H1 (cell line): Measurements from ENCODE around the gene PRSS21. TPM values are rescaled to one million over a fixed set of nuclear protein-coding genes. Genes with fewer than 3 reads are reported as not detected.

Experiments
- CTCF ChIA-PET: fragments of 300-600 bp; sonication (Branson Sonifier 250); formaldehyde crosslinking; loops from one replicate; lab custom pipeline; 2021; ENCODE audit not compliant: partially characterized antibody; lab: Charles Lee
- POLR2A ChIA-PET: fragments of 300-600 bp; sonication (Branson Sonifier 250); formaldehyde crosslinking; loops from one replicate; lab custom pipeline; 2021; ENCODE audit warnings: inconsistent platforms; ENCODE audit not compliant: partially characterized antibody; lab: Charles Lee
- DNase-seq, 2 experiments: peaks; one replicate each; pipeline versions ENCODE4 v3.0.0 to v3.0.0-alpha.2; 2010 to 2022; ENCODE audit warnings: low spot score in 2 of 2, low read depth in 1 of 2, mixed read lengths in 1 of 2
- FAIRE-seq: peaks from 2 replicates; lab custom pipeline; 2011; peaks lifted over from hg19 to GRCh38; lab: Jason Lieb, UNC
- H2AFZ ChIP-seq: 2 replicates; pipeline ENCODE4 v1.8.1; 2012; ENCODE audit warnings: low read length, inconsistent platforms
- H2AK5ac ChIP-seq: 2 replicates; pipeline ENCODE4 v1.6.1; 2013; ENCODE audit warnings: low read depth, low read length
- H2BK120ac ChIP-seq: replicated peaks from 2 replicates; pipeline ENCODE3; 2013; ENCODE audit warnings: low read depth, low read length, inconsistent platforms
- H2BK12ac ChIP-seq: 2 replicates; pipeline ENCODE4 v1.6.1; 2013; ENCODE audit warnings: low read depth, low read length
- H2BK15ac ChIP-seq: 2 replicates; pipeline ENCODE4 v1.6.1; 2013; ENCODE audit warnings: low read length
- H2BK20ac ChIP-seq: 2 replicates; pipeline ENCODE4 v1.6.1; 2013; ENCODE audit warnings: low read length
- H2BK5ac ChIP-seq: 2 replicates; pipeline ENCODE4 v1.6.1; 2013; ENCODE audit warnings: low read depth, low read length
- H3K14ac ChIP-seq: 2 replicates; pipeline ENCODE4 v1.6.1; 2013; ENCODE audit warnings: inconsistent platforms; ENCODE audit not compliant: insufficient read length
- H3K18ac ChIP-seq: 2 replicates; pipeline ENCODE4 v1.6.1; 2013; ENCODE audit warnings: low read length; ENCODE audit errors: extremely low read depth
- H3K23ac ChIP-seq: 2 replicates; pipeline ENCODE4 v1.6.1; 2013; ENCODE audit warnings: inconsistent platforms; ENCODE audit not compliant: insufficient read length
- H3K23me2 ChIP-seq: 2 replicates; pipeline ENCODE4 v1.6.1; 2013; ENCODE audit warnings: low read depth, low read length
- H3K27ac ChIP-seq: 2 replicates; pipeline ENCODE4 v1.6.1; 2011; ENCODE audit warnings: low read depth, low read length, inconsistent platforms
- H3K27me3 ChIP-seq, 4 experiments: replicated peaks in 1 of 4; 1 replicate in 1 of 4; 2 replicates in 3 of 4; pipeline versions ENCODE4 v1.6.1 to v1.8.1; 2011 to 2013; ENCODE audit warnings: low read length in 3 of 4, mild to moderate bottlenecking in 3 of 4, inconsistent platforms in 2 of 4, mixed read lengths in 2 of 4, moderate library complexity in 1 of 4; ENCODE audit not compliant: control insufficient read depth in 3 of 4, insufficient read depth in 3 of 4; ENCODE audit errors: extremely low read depth in 1 of 4
- H3K36me3 ChIP-seq, 4 experiments: 2 replicates each; pipeline versions ENCODE4 v1.6.1 to v1.8.1; 2011 to 2013; ENCODE audit warnings: mild to moderate bottlenecking in 4 of 4, low read length in 3 of 4, moderate library complexity in 2 of 4, control low read depth in 1 of 4, inconsistent platforms in 1 of 4; ENCODE audit not compliant: insufficient read depth in 4 of 4, control insufficient read depth in 2 of 4
- H3K4ac ChIP-seq: replicated peaks from 2 replicates; pipeline ENCODE3; 2013; ENCODE audit warnings: low read length, low read depth, mixed read lengths, inconsistent platforms; ENCODE audit not compliant: insufficient read length
- H3K4me1 ChIP-seq, 4 experiments: replicated peaks in 1 of 4; 1 replicate in 1 of 4; 2 replicates in 3 of 4; pipeline versions ENCODE4 v1.6.1 to v1.8.1; 2011 to 2013; ENCODE audit warnings: low read length in 3 of 4, inconsistent platforms in 2 of 4, mixed read lengths in 1 of 4; ENCODE audit not compliant: insufficient read depth in 4 of 4, control insufficient read depth in 3 of 4
- H3K4me2 ChIP-seq, 2 experiments: 2 replicates each; pipeline versions ENCODE4 v1.6.1 to v1.8.1; 2011 to 2013; ENCODE audit warnings: low read depth in 2 of 2, low read length in 2 of 2, control low read depth in 1 of 2, inconsistent platforms in 1 of 2, mild to moderate bottlenecking in 1 of 2; ENCODE audit not compliant: insufficient read depth in 1 of 2
- H3K4me3 ChIP-seq, 4 experiments: fragments of 200-600, 300-600 bp in 1 of 4; sonication (generic), shearing (Covaris generic), sonication (Bioruptor Twin) in 1 of 4; 2 replicates each; pipeline versions ENCODE4 v1.5.1 to v1.8.1; 2011 to 2016; ENCODE audit warnings: low read length in 4 of 4, low read depth in 3 of 4, control low read depth in 2 of 4, inconsistent platforms in 2 of 4, mild to moderate bottlenecking in 2 of 4, mixed read lengths in 1 of 4, moderate library complexity in 1 of 4; ENCODE audit not compliant: insufficient read depth in 2 of 4; ENCODE audit errors: extremely low read depth in 1 of 4
- H3K56ac ChIP-seq: replicated peaks from 2 replicates; pipeline ENCODE3; 2013; ENCODE audit warnings: low read depth, mild to moderate bottlenecking, mixed read lengths, low read length, inconsistent platforms; ENCODE audit not compliant: insufficient read length
- H3K79me1 ChIP-seq: 2 replicates; pipeline ENCODE4 v1.6.1; 2013; ENCODE audit warnings: low read depth, low read length, control low read depth
- H3K79me2 ChIP-seq, 2 experiments: 2 replicates each; pipeline versions ENCODE4 v1.6.1 to v1.8.1; 2012 to 2013; ENCODE audit warnings: low read length in 2 of 2, mild to moderate bottlenecking in 2 of 2, inconsistent platforms in 1 of 2; ENCODE audit not compliant: insufficient read depth in 2 of 2, control insufficient read depth in 1 of 2
- H3K9ac ChIP-seq, 4 experiments: replicated peaks in 1 of 4; 1 replicate in 1 of 4; 2 replicates in 3 of 4; pipeline versions ENCODE4 v1.6.1 to v1.8.1; 2011 to 2013; ENCODE audit warnings: low read depth in 3 of 4, low read length in 3 of 4, control low read depth in 2 of 4, mild to moderate bottlenecking in 2 of 4, moderate library complexity in 2 of 4, inconsistent platforms in 1 of 4; ENCODE audit errors: extremely low read depth in 1 of 4
- H3K9me3 ChIP-seq, 2 experiments: 2 replicates each; pipeline versions ENCODE4 v1.6.1 to v1.8.1; 2012 to 2013; ENCODE audit warnings: mild to moderate bottlenecking in 2 of 2, moderate library complexity in 2 of 2, control low read depth in 1 of 2, inconsistent platforms in 1 of 2, low read depth in 1 of 2, low read length in 1 of 2, mixed read lengths in 1 of 2; ENCODE audit not compliant: insufficient read depth in 2 of 2
- H4K20me1 ChIP-seq, 2 experiments: replicated peaks in 1 of 2; 2 replicates each; pipeline versions ENCODE3 to v1.8.1; 2011 to 2013; ENCODE audit warnings: inconsistent platforms in 2 of 2, low read length in 2 of 2, mild to moderate bottlenecking in 1 of 2; ENCODE audit not compliant: insufficient read depth in 2 of 2, control insufficient read depth in 1 of 2
- H4K5ac ChIP-seq: 2 replicates; pipeline ENCODE4 v1.6.1; 2013; ENCODE audit warnings: low read length, low read depth, mixed read lengths, inconsistent platforms; ENCODE audit not compliant: insufficient read length
- H4K8ac ChIP-seq: 2 replicates; pipeline ENCODE4 v1.8.0; 2013; ENCODE audit warnings: mild to moderate bottlenecking, moderate library complexity, low read length, inconsistent platforms; ENCODE audit not compliant: insufficient read depth; ENCODE audit errors: extremely low read depth
- H4K91ac ChIP-seq: replicated peaks from 2 replicates; pipeline ENCODE3; 2013; ENCODE audit warnings: low read length, mixed read lengths, inconsistent platforms; ENCODE audit not compliant: insufficient read length
- BRCA1 ChIP-seq: IDR thresholded peaks from 2 replicates; pipeline ENCODE4 v1.6.1; 2012; ENCODE audit warnings: low read depth, low read length, improper control_type of control experiment
- HDAC6 ChIP-seq: IDR thresholded peaks from one replicate; pipeline ENCODE4 v1.7.1; 2012; ENCODE audit warnings: low read depth, mild to moderate bottlenecking, inconsistent platforms, low read length, moderate library complexity
- SP1 ChIP-seq: IDR thresholded peaks from 2 replicates; pipeline ENCODE4 v1.6.1; 2011; ENCODE audit warnings: low read depth, low read length
- SP2 ChIP-seq: IDR thresholded peaks from 2 replicates; pipeline ENCODE4 v1.6.1; 2012; ENCODE audit warnings: mild to moderate bottlenecking, low read length, inconsistent platforms
- SP4 ChIP-seq: IDR thresholded peaks from 2 replicates; pipeline ENCODE4 v1.6.1; 2012; ENCODE audit warnings: low read length, inconsistent platforms
- SUZ12 ChIP-seq: fragments of 200-600 bp; sonication (generic); IDR thresholded peaks from 2 replicates; pipeline ENCODE4 v1.6.1; 2012; ENCODE audit warnings: mild to moderate bottlenecking, inconsistent platforms, low read length, moderate library complexity, mixed read lengths
- TCF12 ChIP-seq: IDR thresholded peaks from 2 replicates; pipeline ENCODE4 v1.6.1; 2011; ENCODE audit warnings: low read depth, mild to moderate bottlenecking, low read length
- WGBS, 2 experiments: shearing (Covaris generic) in 1 of 2; methylation state at CpG; one replicate each; pipeline versions ENCODE4 v1.1.6 to v1.1.7; 2013 to 2015; ENCODE audit warnings: low lambda C conversion rate in 2 of 2, mixed read lengths in 2 of 2, inconsistent platforms in 1 of 2, low coverage in 1 of 2, missing lambda C conversion rate in 1 of 2; ENCODE audit not compliant: insufficient replicate concordance in 2 of 2, insufficient coverage in 1 of 2, insufficient read length in 1 of 2; ENCODE audit errors: extremely low coverage in 1 of 2, missing lambda C conversion rate in 1 of 2; 5-methylcytosine and 5-hydroxymethylcytosine counted together
- polyA plus RNA-seq, 7 experiments: library from polyadenylated mRNA; depleted of rRNA in 3 of 7; stranded (reverse) in 5 of 7; unstranded in 2 of 7; fragments of >200 nt in 5 of 7; fragments of 200-250 nt in 2 of 7; gene quantifications; 1 replicate in 5 of 7; 2 replicates in 1 of 7; 4 replicates in 1 of 7; pipeline versions ENCODE4 v1.2.1 to v1.2.3, GENCODE V29; 2011 to 2013; ENCODE audit warnings: missing spikeins in 2 of 7, mixed read lengths in 2 of 7
- total RNA-seq: library from RNA; stranded (reverse); fragmentation: NEBNext Ultra II Directional; extraction: Animal tissue kit (Norgen Biotek cat#: 25700); gene quantifications from 2 replicates; pipeline ENCODE4 v1.2.1, GENCODE V29; 2021
- TF ChIP-seq, protein P1 (sequence below): IDR thresholded peaks from 2 replicates; pipeline ENCODE4 v1.6.1; 2011; ENCODE audit warnings: low read depth, mild to moderate bottlenecking, low read length; ENCODE audit not compliant: insufficient read depth
- TF ChIP-seq, protein P2 (sequence below): IDR thresholded peaks from 2 replicates; pipeline ENCODE4 v1.6.1; 2012; ENCODE audit warnings: inconsistent platforms

Gene PRSS21
- total and polyA plus RNA-seq, 2 of the 8 experiments (the other 6 are each of a cell fraction or from before 2014, with no cell fraction given), result 0.76 to 1.0 TPM

DNA sequence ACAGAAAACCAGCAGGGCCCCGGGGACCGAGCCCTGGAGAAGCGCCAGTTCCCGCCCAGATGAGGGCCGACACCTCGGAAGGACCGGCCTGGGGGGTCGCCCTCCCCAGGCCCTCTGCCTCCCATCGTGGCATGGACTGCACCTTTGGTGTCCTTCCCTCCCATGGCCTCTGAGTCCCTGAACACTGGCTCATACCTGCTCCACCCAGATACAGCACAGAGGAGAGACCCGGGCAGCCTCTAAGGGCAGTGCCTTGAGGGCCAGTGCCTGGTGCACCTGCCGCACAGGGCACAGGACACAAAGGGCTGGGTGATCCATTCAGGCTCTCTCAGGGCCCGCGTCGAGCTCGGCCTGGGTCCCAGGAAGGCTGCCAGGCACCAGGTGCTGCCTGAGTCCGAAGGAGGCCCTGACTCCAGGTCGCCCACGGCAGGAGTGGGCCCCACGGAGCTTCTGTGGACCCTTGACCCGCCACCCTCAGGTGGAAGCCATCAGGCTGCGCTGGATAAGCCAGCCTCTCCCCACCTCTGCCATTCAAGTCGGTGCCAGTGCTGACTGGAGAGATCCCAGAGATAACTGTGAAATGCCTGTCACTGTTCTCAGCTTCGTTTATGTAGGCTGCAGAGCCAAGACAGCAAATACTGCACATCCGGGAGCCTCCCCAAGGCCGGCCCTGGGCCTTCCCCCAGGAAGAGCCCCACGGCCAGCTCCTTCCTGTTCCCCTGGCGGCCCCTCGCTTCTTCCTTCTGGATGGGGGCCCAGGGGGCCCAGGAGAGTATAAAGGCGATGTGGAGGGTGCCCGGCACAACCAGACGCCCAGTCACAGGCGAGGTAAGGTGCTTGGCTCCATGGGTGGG is 12.7 kb downstream of the PRSS21 start, which contains the start of gene ZG16B:
Gene ZG16B (plus strand): TSS at position 803 of the 854 bp plus-strand sequence. CDS start 139 bp downstream, outside the sequence.
- no peak within 1 kb of the TSS for H3K23ac ChIP-seq
- H2AK5ac ChIP-seq, result no peak within 1 kb of the TSS
- no peak within 1 kb of the TSS for H3K18ac ChIP-seq
- ChIA-PET POLR2A (no interaction called here), CTCF (interaction anchor here (0.8 to 3.3 kb wide), 3 partner anchors 9 to 115 kb away, joined by 4 to 14 read pairs (median 7); no protein-coding TSS in a partner anchor)
- 0 out of 2 replicates have a peak within 1 kb of the TSS, but pooled peaks have one; percentile 7 for H4K8ac ChIP-seq
- no peak within 1 kb of the TSS for H3K4me3 ChIP-seq
- H4K91ac ChIP-seq, result no peak within 1 kb of the TSS
- no peaks in the 10 kb centered on the region for H3K79me2 ChIP-seq
- WGBS, 2 experiments, result 81% methylated on average over 28 of the region's 32 CpGs; no CpG with 5 or more reads in 1 of the 2 experiments
- FAIRE-seq (no peak), DNase-seq (no peak)
- no peak within 1 kb of the TSS for H3K27ac ChIP-seq
- TF ChIP-seq SP2 (no peak), TCF12 (no peak), SP4 (no peak), BRCA1 (no peak), SP1 (no peak), HDAC6 (no peak), SUZ12 (no peak)
- TF ChIP-seq, protein P1, sequence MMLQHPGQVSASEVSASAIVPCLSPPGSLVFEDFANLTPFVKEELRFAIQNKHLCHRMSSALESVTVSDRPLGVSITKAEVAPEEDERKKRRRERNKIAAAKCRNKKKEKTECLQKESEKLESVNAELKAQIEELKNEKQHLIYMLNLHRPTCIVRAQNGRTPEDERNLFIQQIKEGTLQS, result no peak
- TF ChIP-seq, protein P2, sequence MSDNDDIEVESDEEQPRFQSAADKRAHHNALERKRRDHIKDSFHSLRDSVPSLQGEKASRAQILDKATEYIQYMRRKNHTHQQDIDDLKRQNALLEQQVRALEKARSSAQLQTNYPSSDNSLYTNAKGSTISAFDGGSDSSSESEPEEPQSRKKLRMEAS, result no peak
- H2BK12ac ChIP-seq, result 0 out of 2 replicates have a peak within 1 kb of the TSS, but pooled peaks have one; percentile 27
- H2BK15ac ChIP-seq, result peak within 1 kb of the TSS; percentile 31; the same call in 1 of the 2 replicates
- no peaks in the 10 kb centered on the region for H3K4me1 ChIP-seq
- no peaks in the 10 kb centered on the region for H4K20me1 ChIP-seq
- H3K79me1 ChIP-seq, result no peaks in the 10 kb centered on the region
- H2BK120ac ChIP-seq, result no peak within 1 kb of the TSS
- no peak within 1 kb of the TSS for H3K14ac ChIP-seq
- no peaks in the 10 kb centered on the region for H3K23me2 ChIP-seq
- H3K9ac ChIP-seq, result no peak within 1 kb of the TSS
- H4K5ac ChIP-seq, result no peak within 1 kb of the TSS
- no peak within 1 kb of the TSS for H3K4me2 ChIP-seq
- H2AFZ ChIP-seq, result no peak within 1 kb of the TSS
- H2BK5ac ChIP-seq, result no peak within 1 kb of the TSS
- no peaks in the 10 kb centered on the region for H3K27me3 ChIP-seq
- H3K56ac ChIP-seq, result no peak within 1 kb of the TSS
- no peaks in the 10 kb centered on the region for H3K36me3 ChIP-seq
- no peak within 1 kb of the TSS for H2BK20ac ChIP-seq
- no peaks in the 10 kb centered on the region for H3K9me3 ChIP-seq
- H3K4ac ChIP-seq, result no peak within 1 kb of the TSS
